Astrocyte of the cerebellum (primary cell): Measurements from ENCODE around the gene DCTN2.
"Not testable (repeated sequence)": the region's sequence is repeated elsewhere in the genome, so short reads cannot be mapped to it uniquely, and the experiment has no call there.

ENCODE experiments used
- DNase-seq: peaks from one replicate; pipeline ENCODE4 v3.0.0-alpha.2; 2011; ENCODE audit warnings: low read depth
- H3K4me3 ChIP-seq: 2 replicates; pipeline ENCODE4 v1.5.1; 2011; ENCODE audit warnings: mild to moderate bottlenecking, low read depth, low read length, moderate library complexity
- in situ Hi-C: cut with HindIII; loops from 2 replicates; pipeline ENCODE4 v1.10.0; 2017; ENCODE audit warnings: low sequenced_read_pairs
- TF ChIP-seq, protein P1 (sequence below): IDR thresholded peaks from 2 replicates; pipeline ENCODE4 v1.5.1; 2012; ENCODE audit warnings: low read length, low read depth, moderate library complexity, mild to moderate bottlenecking; ENCODE audit errors: missing control alignments

DCTN2 gene

DNA sequence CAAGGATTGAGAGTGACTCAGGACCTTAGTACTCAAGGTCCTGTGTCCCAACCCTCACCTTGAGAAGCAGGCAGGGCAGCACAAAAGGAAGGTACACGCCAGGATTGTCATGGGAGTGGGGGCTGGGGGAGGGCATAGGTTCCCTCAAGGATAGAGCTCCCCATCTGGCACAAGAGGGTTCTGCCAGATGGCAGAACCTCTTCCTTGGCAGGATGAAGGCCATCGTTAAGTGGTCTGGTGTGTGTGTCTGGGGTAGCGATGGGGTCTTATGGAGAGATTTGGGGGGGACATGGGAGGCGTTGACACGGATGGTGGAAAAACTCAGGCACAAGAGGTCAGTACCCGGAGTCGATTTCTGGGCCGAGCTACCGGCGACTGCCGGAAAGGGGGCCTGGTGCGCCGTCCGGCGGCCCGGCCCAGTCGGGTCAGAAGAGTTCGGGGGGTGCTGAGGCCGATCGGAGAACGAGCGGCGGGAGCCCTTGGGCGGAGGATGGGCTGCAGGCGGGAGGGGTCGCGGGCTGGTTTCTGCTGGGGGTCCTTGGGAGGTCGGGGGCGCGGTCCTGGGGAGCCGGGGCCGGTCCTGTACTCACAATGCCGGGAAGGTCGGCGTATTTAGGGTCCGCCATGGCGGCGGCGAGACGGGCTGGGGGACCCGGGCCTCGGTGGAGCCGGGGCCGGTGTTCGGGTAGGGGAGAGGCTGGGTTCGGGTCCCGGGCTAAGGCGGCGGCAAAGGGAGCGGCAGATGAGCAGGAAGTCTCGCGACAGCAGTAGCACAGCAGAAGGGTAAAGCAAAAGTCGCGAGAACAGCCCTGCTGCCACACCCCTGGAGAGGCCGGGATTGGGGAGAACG lies at the start of gene DCTN2:
Gene DCTN2 (minus strand): TSS at position 755 of the 850 bp plus-strand sequence. CDS start 129 bp downstream, at position 626.
- peak within 1 kb of the TSS; percentile 94 for H3K4me3 ChIP-seq
- peak; percentile 92 for DNase-seq
- TF ChIP-seq, protein P1, sequence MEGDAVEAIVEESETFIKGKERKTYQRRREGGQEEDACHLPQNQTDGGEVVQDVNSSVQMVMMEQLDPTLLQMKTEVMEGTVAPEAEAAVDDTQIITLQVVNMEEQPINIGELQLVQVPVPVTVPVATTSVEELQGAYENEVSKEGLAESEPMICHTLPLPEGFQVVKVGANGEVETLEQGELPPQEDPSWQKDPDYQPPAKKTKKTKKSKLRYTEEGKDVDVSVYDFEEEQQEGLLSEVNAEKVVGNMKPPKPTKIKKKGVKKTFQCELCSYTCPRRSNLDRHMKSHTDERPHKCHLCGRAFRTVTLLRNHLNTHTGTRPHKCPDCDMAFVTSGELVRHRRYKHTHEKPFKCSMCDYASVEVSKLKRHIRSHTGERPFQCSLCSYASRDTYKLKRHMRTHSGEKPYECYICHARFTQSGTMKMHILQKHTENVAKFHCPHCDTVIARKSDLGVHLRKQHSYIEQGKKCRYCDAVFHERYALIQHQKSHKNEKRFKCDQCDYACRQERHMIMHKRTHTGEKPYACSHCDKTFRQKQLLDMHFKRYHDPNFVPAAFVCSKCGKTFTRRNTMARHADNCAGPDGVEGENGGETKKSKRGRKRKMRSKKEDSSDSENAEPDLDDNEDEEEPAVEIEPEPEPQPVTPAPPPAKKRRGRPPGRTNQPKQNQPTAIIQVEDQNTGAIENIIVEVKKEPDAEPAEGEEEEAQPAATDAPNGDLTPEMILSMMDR, result no peak
- in situ Hi-C loops, result no loop called here

DNA sequence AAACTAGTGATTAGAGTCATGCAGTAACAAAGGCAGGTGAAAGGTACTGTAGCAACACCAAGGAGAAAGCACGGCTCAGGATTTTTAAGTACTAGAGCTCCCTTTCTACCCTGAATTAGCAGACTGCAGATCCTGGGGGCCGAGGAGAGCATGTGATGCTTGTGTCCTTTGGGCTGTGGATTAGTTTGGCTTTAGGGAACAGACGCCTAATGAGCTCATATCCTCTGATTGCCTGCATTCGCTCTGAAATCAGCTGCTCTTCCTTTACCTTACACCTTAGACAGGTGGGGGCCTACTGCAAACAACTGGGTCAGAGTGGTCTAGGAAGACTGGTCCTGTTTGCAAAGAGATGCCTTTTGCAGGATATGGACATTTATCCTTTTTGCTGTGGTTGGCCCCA lies 46.2 kb upstream of the DCTN2 start:
- DNase-seq, result no peak
- in situ Hi-C loops, result no loop called here
- TF ChIP-seq, protein P1, result no peak
- no peak overlapping the region for H3K4me3 ChIP-seq

DNA sequence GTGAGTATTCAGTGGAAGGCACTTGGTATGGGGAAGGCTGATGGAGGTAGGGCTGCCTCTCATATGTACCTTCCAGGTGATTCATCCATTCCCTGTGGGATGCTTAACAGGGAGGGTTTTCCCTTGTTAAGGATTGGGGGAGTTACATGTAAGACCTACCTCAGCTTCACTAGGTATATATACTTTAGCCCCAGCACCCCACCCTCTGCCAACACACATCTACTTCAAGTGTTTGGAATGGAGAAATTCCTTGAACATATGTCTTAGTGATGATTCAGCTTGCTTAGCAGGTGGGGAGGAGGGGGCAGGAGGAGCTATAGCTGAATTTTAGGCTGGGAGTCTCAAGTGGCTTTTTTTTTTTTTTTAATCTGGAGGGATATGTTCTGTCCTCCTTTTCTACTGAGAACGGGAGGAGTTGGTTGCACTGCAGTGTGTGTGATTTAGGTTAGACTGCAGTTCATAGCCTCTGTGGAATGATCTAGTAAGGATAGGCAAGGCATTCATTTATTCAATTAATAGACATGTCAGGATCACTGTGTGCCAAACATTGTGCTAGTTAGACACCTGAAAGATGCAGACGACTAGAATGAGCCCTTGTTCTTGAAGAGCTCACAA lies 45.7 kb upstream of the DCTN2 start:
- TF ChIP-seq, protein P1, result no peak
- in situ Hi-C loops, result no loop called here
- H3K4me3 ChIP-seq, result no peak overlapping the region
- no peak for DNase-seq

DNA sequence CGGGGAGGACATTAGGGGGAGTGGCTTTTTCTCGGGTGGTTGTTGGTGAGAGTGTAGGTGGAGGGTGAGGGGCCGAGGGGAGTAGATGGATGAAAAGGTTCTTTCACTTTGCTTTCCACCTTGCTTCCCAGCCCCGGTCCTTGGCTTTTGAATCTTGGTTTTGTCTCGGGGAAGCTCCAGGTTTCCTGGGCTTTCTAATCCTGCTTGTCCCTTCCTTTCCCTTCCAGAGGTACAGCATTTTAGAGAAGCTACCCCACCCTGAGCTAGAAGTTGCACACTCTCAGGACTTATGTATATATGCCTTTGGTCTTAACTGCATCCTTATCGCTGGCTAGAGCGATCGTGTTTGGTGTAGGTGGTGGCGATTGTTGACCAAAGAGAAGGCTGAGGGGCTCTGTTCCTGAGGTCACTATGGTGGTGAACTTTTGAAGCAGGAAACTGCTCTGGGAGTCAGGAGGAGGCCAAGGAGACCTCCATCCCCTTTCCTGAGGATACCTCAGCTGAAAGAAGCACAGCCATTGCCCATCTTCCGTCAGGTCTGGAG lies 44.9 kb upstream of the DCTN2 start:
- TF ChIP-seq, protein P1, result no peak
- peak overlapping the region; percentile 83 for H3K4me3 ChIP-seq

DNA sequence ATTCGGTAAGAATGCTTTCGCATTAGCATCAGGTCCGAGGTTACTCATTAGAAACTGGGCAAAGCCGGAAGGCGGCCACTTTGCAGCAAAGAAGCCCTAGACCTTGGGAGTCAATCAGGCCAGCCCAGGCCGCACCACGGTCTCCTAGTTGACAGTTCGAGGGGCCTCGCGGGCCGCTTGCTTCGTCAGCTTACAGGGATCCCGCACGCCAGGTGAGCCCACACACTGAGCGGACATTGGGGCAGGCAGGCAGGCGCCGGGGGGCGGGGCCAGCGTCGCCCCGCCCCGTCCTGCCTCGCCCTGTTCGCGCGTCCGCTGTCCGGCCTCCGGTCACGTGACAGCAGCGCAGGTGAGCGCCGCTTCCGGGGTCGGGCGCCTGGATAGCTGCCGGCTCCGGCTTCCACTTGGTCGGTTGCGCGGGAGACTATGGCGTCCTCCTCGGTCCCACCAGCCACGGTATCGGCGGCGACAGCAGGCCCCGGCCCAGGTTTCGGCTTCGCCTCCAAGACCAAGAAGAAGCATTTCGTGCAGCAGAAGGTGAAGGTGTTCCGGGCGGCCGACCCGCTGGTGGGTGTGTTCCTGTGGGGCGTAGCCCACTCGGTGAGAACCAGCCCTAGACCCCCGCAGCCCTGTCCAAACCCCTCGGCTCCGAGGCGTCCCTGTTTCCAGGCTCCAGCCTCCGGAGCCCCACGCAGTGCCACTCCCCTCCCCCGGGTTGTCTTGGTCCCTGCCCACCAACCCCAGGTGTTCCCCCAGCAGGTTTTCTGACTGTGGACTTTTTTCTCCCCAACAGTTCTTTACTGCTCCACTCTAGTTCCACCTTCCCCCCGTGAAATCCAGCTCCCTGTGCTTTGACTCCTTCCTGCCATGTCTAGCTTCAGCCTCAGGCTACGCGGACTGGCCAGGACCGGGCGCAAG lies 44.1 kb upstream of the DCTN2 start, which contains the start of gene PIP4K2C:
Gene PIP4K2C (plus strand): TSS at position 329 of the 918 bp plus-strand sequence. CDS start 98 bp downstream, at position 427.
- TF ChIP-seq, protein P1, result no peak
- peak within 1 kb of the TSS; percentile 83 for H3K4me3 ChIP-seq
- DNase-seq, result no peak
- in situ Hi-C loops, result no loop called here

More for the DNA sequence above, 44.9 kb upstream of the DCTN2 start:
- in situ Hi-C loops, result no loop called here
- no peak for DNase-seq

DNA sequence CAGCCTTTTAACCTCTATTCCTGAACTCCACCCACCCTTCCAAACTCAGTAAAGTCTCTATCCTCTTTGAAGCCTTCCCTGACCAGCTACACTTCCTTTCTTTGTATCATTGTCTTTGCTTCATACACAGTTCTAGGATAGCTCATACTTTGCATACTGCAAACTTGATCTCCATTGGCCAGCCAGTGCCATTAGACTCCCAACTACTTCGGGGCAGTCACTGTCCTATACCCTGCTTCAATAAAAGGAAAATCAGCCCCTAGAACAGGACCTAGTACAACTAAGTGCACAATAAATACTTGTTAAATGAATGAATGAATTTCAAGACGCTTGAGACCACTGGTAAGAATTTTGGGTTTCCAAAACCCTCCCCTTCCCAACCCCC lies 43.5 kb upstream of the DCTN2 start:
- H3K4me3 ChIP-seq, result peak overlapping the region; percentile 83
- TF ChIP-seq, protein P1, result no peak
- no peak for DNase-seq
- in situ Hi-C loops, result no loop called here

DNA sequence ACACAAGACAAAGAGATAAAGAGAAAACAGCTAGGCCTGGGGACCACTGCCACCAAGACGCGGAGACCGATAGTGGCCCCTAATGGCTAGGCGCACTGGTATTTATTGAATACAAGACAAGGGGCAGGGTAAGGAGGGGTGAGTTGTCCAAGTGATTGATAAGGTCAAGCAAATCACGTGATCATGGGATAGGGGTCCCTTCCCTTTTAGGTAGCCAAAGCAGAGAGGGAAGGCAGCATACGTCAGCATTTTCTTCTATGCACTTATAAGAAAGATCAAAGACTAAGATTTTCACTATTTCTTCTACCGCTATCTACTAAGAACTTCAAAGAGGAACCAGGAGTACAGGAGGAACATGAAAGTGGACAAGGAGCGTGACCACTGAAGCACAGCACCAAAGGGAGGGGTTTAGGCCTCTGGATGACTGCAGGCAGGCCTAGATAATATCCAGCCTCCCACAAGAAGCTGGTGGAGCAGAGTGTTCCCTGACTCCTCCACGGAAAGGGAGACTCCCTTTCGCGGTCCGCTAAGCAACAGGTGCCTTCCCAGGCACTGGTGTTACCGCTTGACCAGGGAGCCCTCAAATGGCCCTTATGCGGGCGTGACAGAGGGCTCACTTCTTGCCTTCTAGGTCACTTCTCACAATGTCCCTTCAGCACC lies 42.1 kb upstream of the DCTN2 start:
- in situ Hi-C loops, result loop anchor here (5.0 kb wide), 1 partner anchor 38 kb away; no protein-coding TSS in a partner anchor
- H3K4me3 ChIP-seq, DNase-seq: not testable (repeated sequence)
